Esophagus squamous epithelium (tissue), 4 donors: ENCODE data around the gene IQSEC1.

Experiments
- CTCF ChIP-seq, 6 experiments: fragments of 450-650 bp in 4 of 6; fragments of 200-600 bp in 2 of 6; sonication (generic) in 2 of 6; IDR thresholded peaks; one replicate each; pipeline ENCODE4 v1.5.1; 2016 to 2019; ENCODE audit warnings: antibody characterized with exemption in 6 of 6, mild to moderate bottlenecking in 4 of 6, moderate library complexity in 4 of 6
- POLR2A ChIP-seq, 4 donors: fragments of 450-650 bp; IDR thresholded peaks; one replicate each; pipeline ENCODE4 v1.6.1; 2017; ENCODE audit warnings: antibody characterized with exemption in 4 of 4, mild to moderate bottlenecking in 4 of 4, moderate library complexity in 3 of 4

GRCh38 chr3:13085846-13086179 is 12.6 kb upstream of the IQSEC1 start:
- no peak for TF ChIP-seq POLR2A (IDR thresholded peaks at IDR 0.05)
- TF ChIP-seq CTCF (IDR thresholded peaks at IDR 0.05), result no peak
